K562 (cell line): ENCODE results near the gene PGM2L1. TPM values are rescaled to one million over a fixed set of nuclear protein-coding genes. Genes with fewer than 3 reads are reported as not detected.

Experiments
- ATAC-seq: fragments of 200-7000 bp; cut with Tn5 transposase; 3 replicates; pipeline ENCODE4 v1.9.1; 2020; ENCODE audit warnings: moderate library complexity
- BruUV-seq: library from RNA; stranded (reverse); fragments of 400-500 nt; replicated peaks from 2 replicates; lab custom pipeline; 2021; lab: Mats Ljungman, UMichigan
- CTCF ChIA-PET: fragments of 300-600 bp; formaldehyde crosslinking; extraction: SDS; loops from one replicate; lab custom pipeline; 2021; ENCODE audit warnings: low intra/inter-chr PET ratio; lab: Yijun Ruan, JAX
- POLR2A ChIA-PET: fragments of 300-600, 350-650 bp; sonication (Branson Sonifier 250); formaldehyde crosslinking; extraction: SDS; loops from one replicate; lab custom pipeline; 2021; ENCODE audit warnings: antibody characterized with exemption, inconsistent platforms; lab: Yijun Ruan, JAX
- DNase-seq, 4 experiments: peaks; one replicate each; pipeline versions ENCODE4 v3.0.0 to v3.0.0-alpha.2; 2011 to 2018; ENCODE audit warnings: low spot score in 3 of 4, mixed read lengths in 3 of 4; ENCODE audit errors: extremely low read depth in 1 of 4
- FAIRE-seq: peaks from 2 replicates; lab custom pipeline; 2011; peaks lifted over from hg19 to GRCh38; lab: Jason Lieb, UNC
- H2AFZ ChIP-seq: 2 replicates; pipeline ENCODE4 v1.6.0; 2011; ENCODE audit warnings: low read depth, low read length, control low read depth, inconsistent platforms
- H3K27ac ChIP-seq: fragments of 200-600 bp; 3 replicates; pipeline ENCODE4 v1.8.0; 2011; ENCODE audit warnings: low read depth, mild to moderate bottlenecking, control low read depth, inconsistent platforms, low read length, moderate library complexity, mixed read lengths; ENCODE audit errors: extremely low read depth
- H3K27me3 ChIP-seq, 2 experiments: fragments of 300-600 bp in 1 of 2; 2 replicates in 1 of 2; 3 replicates in 1 of 2; pipeline versions ENCODE4 v1.6.0 to v1.8.0; 2011; ENCODE audit warnings: inconsistent platforms in 2 of 2, low read length in 2 of 2, mild to moderate bottlenecking in 1 of 2, mixed read lengths in 1 of 2, moderate library complexity in 1 of 2; ENCODE audit not compliant: control insufficient read depth in 2 of 2, insufficient read depth in 2 of 2
- H3K36me3 ChIP-seq: fragments of 300-600 bp; 3 replicates; pipeline ENCODE4 v1.8.0; 2011; ENCODE audit warnings: mild to moderate bottlenecking, low read length, inconsistent platforms; ENCODE audit not compliant: control insufficient read depth, insufficient read depth
- H3K4me1 ChIP-seq, 2 experiments: fragments of 200-600 bp in 1 of 2; replicated peaks in 1 of 2; 2 replicates in 1 of 2; 3 replicates in 1 of 2; pipeline versions ENCODE4 v1.5.1 to v1.8.0; 2011; ENCODE audit warnings: inconsistent platforms in 2 of 2, low read length in 2 of 2, mild to moderate bottlenecking in 1 of 2, mixed read lengths in 1 of 2, moderate library complexity in 1 of 2; ENCODE audit not compliant: control insufficient read depth in 2 of 2, insufficient read depth in 2 of 2
- H3K4me2 ChIP-seq: 2 replicates; pipeline ENCODE4 v1.6.1; 2011; ENCODE audit warnings: low read length, control low read depth, inconsistent platforms, mixed read lengths; ENCODE audit not compliant: insufficient read depth
- H3K4me3 ChIP-seq: fragments of 200-600 bp; sonication (generic), shearing (Covaris generic); 2 replicates; pipeline ENCODE4 v1.5.1; 2016; ENCODE audit warnings: control low read depth, inconsistent platforms
- H3K79me2 ChIP-seq: fragments of 200-600 bp; 3 replicates; pipeline ENCODE4 v1.8.0; 2011; ENCODE audit warnings: low read length, inconsistent platforms; ENCODE audit not compliant: control insufficient read depth, insufficient read depth
- H3K9ac ChIP-seq, 2 experiments: 2 replicates each; pipeline versions ENCODE4 v1.6.0 to v1.6.1; 2011; ENCODE audit warnings: low read depth in 2 of 2, low read length in 2 of 2, control low read depth in 1 of 2, inconsistent platforms in 1 of 2, mild to moderate bottlenecking in 1 of 2, mixed read lengths in 1 of 2; ENCODE audit not compliant: insufficient read depth in 1 of 2
- H3K9me1 ChIP-seq: one replicate; pipeline ENCODE4 v1.6.0; 2011; ENCODE audit warnings: inconsistent platforms, mild to moderate bottlenecking, low read length, moderate library complexity; ENCODE audit not compliant: control insufficient read depth, insufficient read depth
- H3K9me3 ChIP-seq: replicated peaks from 2 replicates; pipeline ENCODE4 v1.5.1; 2011; ENCODE audit warnings: low read depth, low read length, inconsistent platforms; ENCODE audit not compliant: control insufficient read depth, insufficient read depth
- H4K20me1 ChIP-seq: replicated peaks from 2 replicates; pipeline ENCODE4 v1.6.1; 2011; ENCODE audit warnings: low read length, inconsistent platforms, mixed read lengths; ENCODE audit not compliant: control insufficient read depth, insufficient read depth
- AFF1 ChIP-seq, 2 experiments: fragments of 450-650 bp; IDR thresholded peaks; 2 replicates each; pipeline ENCODE4 v1.6.1; 2018; ENCODE audit warnings: mild to moderate bottlenecking in 2 of 2, low read depth in 1 of 2; ENCODE audit not compliant: partially characterized antibody in 2 of 2
- CTCFL ChIP-seq: IDR thresholded peaks from 2 replicates; pipeline ENCODE4 v1.6.1; 2011; ENCODE audit warnings: borderline replicate concordance, low read depth, mild to moderate bottlenecking, moderate library complexity, low read length; ENCODE audit not compliant: insufficient read depth, poor library complexity, severe bottlenecking
- EHMT2 ChIP-seq: fragments of 450-650 bp; IDR thresholded peaks from 2 replicates; pipeline ENCODE4 v1.6.1; 2018; ENCODE audit warnings: antibody characterized with exemption
- FOXK2 ChIP-seq, 2 experiments: fragments of 450-650 bp; IDR thresholded peaks in 1 of 2; conservative IDR thresholded peaks in 1 of 2; 2 replicates each; pipeline ENCODE4 v1.6.1; 2016; ENCODE audit warnings: low read depth in 2 of 2, mild to moderate bottlenecking in 1 of 2
- FUS ChIP-seq: fragments of 200-400 bp; formaldehyde crosslinking; optimal IDR thresholded peaks from 2 replicates; pipeline ENCODE3; 2017; ENCODE audit warnings: low read depth, low read length
- ILF3 ChIP-seq: fragments of 450-650 bp; IDR thresholded peaks from 2 replicates; pipeline ENCODE4 v1.6.1; 2018; ENCODE audit warnings: antibody characterized with exemption, mild to moderate bottlenecking, moderate library complexity, borderline replicate concordance
- WGBS: fragments of 100-300 bp; shearing (Covaris generic); methylation state at CpG from one replicate; pipeline ENCODE4 v1.1.6; 2016; ENCODE audit warnings: low coverage, mixed read lengths; ENCODE audit not compliant: insufficient coverage; ENCODE audit errors: missing lambda C conversion rate; 5-methylcytosine and 5-hydroxymethylcytosine counted together
- in situ Hi-C: fragments of 300-500 bp; cut with MboI; formaldehyde crosslinking; loops from 4 replicates; pipeline ENCODE4 v1.15.0; 2018; ENCODE audit warnings: inconsistent platforms, mixed read lengths
- intact Hi-C: fragments of 100-400 bp; cut with micrococcal nuclease; formaldehyde crosslinking; loops from 2 replicates; pipeline ENCODE4 v1.14.2; 2022
- polyA plus RNA-seq, 8 experiments: library from polyadenylated mRNA; depleted of rRNA in 4 of 8; stranded (reverse) in 5 of 8; unstranded in 3 of 8; fragments of >200 nt; fragmentation: Nextera tagmentation in 2 of 8; fragmentation: Illumina TruSeq in 1 of 8; extraction: Ambion mirVana in 2 of 8; extraction: Trizol in 1 of 8; gene quantifications; 2 replicates each; pipeline versions ENCODE4 v1.2.1 to v1.2.3, GENCODE V29; 2011 to 2014; ENCODE audit warnings: inconsistent platforms in 1 of 8, missing spikeins in 1 of 8
- total RNA-seq, 7 experiments: library from RNA; depleted of rRNA in 6 of 7; stranded (reverse); fragments of >200 nt in 6 of 7; fragmentation: Illumina TruSeq in 2 of 7; extraction: Trizol in 2 of 7; gene quantifications; 2 replicates each; pipeline versions ENCODE4 v1.2.1 to v1.2.3, GENCODE V29; 2011 to 2021; ENCODE audit warnings: low replicate concordance in 1 of 7

The PGM2L1 gene
- total and polyA plus RNA-seq, 9 of the 15 experiments (the other 6 are each of a cell fraction or from before 2014, with no cell fraction given): 0.32 to 0.95 (median 0.63) TPM

- POLR2A ChIA-PET: interaction anchor here (0.7 to 1.6 kb wide), 2 partner anchors 15 to 101 kb away, joined by 3 to 4 read pairs; no protein-coding TSS in a partner anchor
- Histone ChIP-seq H3K36me3 (no peaks in the 10 kb centered on the region), H3K9ac (no peak overlapping the region; a peak in 1 of 4 replicates), H3K79me2 (no peaks in the 10 kb centered on the region), H3K27me3 (peaks cover 0 to 10% of the 10 kb centered on the region in 2 experiments; a peak in 2 of 5 replicates), H3K4me3 (no peak overlapping the region), H3K9me3 (no peaks in the 10 kb centered on the region), H3K9me1 (no peaks in the 10 kb centered on the region), H3K27ac (no peak overlapping the region), H4K20me1 (no peaks in the 10 kb centered on the region), H2AFZ (peak overlapping the region; percentile 48), H3K4me2 (no peak overlapping the region), H3K4me1 (peaks cover 3 to 8% of the 10 kb centered on the region in 2 experiments; a peak in 4 of 5 replicates)
- ATAC-seq (no peak), FAIRE-seq (no peak), DNase-seq (no peak)
- CTCF ChIA-PET: interaction anchor here (0.8 kb wide), 1 partner anchor 244 kb away, joined by 3 read pairs; no protein-coding TSS in a partner anchor
- in situ Hi-C loops (loop anchor here (10.0 kb wide), 2 partner anchors 119 to 371 kb away; partner anchors contain the start of gene DNAJB13), intact Hi-C loops (no loop called here)
- 35% methylated on average over 7 of the region's 7 CpGs for WGBS
- BruUV-seq: no TSS peak
- TF ChIP-seq FOXK2 (conservative IDR thresholded peaks at IDR 0.05 in 1 of 2, IDR thresholded peaks at IDR 0.05 in 1 of 2; ENCODE audit: low read depth in 2 of 2) (no peak), CTCFL (no peak), ILF3 (no peak), EHMT2 (no peak), FUS (no peak), AFF1 (IDR thresholded peaks at IDR 0.05; ENCODE audit: low read depth in 1 of 2, partially characterized antibody in 2 of 2) (no peak)
These were observed 72.3 kb downstream of the PGM2L1 start for GRCh38 chr11:74325649-74326645.
